Right lobe of liver (tissue), 6 donors: Measurements from ENCODE around the gene ARG2. TPM values are rescaled to one million over a fixed set of nuclear protein-coding genes. Genes with fewer than 3 reads are reported as not detected.

ENCODE experiments used
- ATAC-seq, 4 donors: fragments of 200-7000 bp; cut with Tn5 transposase; one replicate each; pipeline ENCODE4 v1.9.1; 2020; ENCODE audit warnings: mild to moderate bottlenecking in 4 of 4, moderate library complexity in 4 of 4
- DNase-seq, 3 donors: peaks; one replicate each; pipeline ENCODE4 v3.0.0-alpha.2; 2020
- H3K27ac ChIP-seq, 3 donors: fragments of 200-600 bp; one replicate each; pipeline ENCODE4 v1.8.0; 2022
- H3K27me3 ChIP-seq, 2 donors: fragments of 200-600 bp; one replicate each; pipeline ENCODE4 v1.8.0; 2022
- H3K36me3 ChIP-seq, 4 donors: fragments of 200-600 bp; sonication (generic) in 1 of 4; one replicate each; pipeline versions ENCODE4 v1.5.1 to v1.8.0; 2017 to 2022; ENCODE audit warnings: control low read depth in 1 of 4
- H3K4me1 ChIP-seq, 4 donors: fragments of 200-600 bp; sonication (generic) in 1 of 4; one replicate each; pipeline versions ENCODE4 v1.5.1 to v1.8.0; 2017 to 2022; ENCODE audit warnings: control low read depth in 1 of 4
- H3K4me3 ChIP-seq, 3 donors: fragments of 200-600 bp; one replicate each; pipeline ENCODE4 v1.8.0; 2022
- H3K9me3 ChIP-seq, 4 donors: fragments of 200-600 bp; sonication (generic) in 1 of 4; one replicate each; pipeline versions ENCODE4 v1.5.1 to v1.8.0; 2017 to 2022; ENCODE audit warnings: control low read depth in 1 of 4
- POLR2A ChIP-seq: fragments of 450-650 bp; IDR thresholded peaks from one replicate; pipeline ENCODE4 v1.6.1; 2017; ENCODE audit warnings: antibody characterized with exemption, mild to moderate bottlenecking
- WGBS: methylation state at CpG from one replicate; pipeline ENCODE4 v1.1.6; 2018; ENCODE audit warnings: low coverage, low lambda C conversion rate; ENCODE audit not compliant: insufficient coverage; ENCODE audit errors: missing lambda C conversion rate; 5-methylcytosine and 5-hydroxymethylcytosine counted together
- intact Hi-C, 2 donors: fragments of 100-400 bp; cut with DNase I; formaldehyde crosslinking; loops; one replicate each; pipeline versions ENCODE4 v1.11.2 to v1.14.1; 2022
- total RNA-seq, 6 experiments: library from RNA; depleted of rRNA in 2 of 6; stranded (reverse); fragments of >200 nt in 2 of 6; fragmentation: NEBNext Ultra II Directional in 3 of 6; extraction: Animal tissue kit (Norgen Biotek cat#: 25700) in 3 of 6; gene quantifications; one replicate each; pipeline versions ENCODE4 v1.1.0 to v1.2.4, GENCODE V29; 2016 to 2023
- TF ChIP-seq, protein P1 (sequence below), 4 donors: fragments of 200-600 bp in 3 of 4; fragments of 450-650 bp in 1 of 4; IDR thresholded peaks; one replicate each; pipeline versions ENCODE4 v1.5.1 to v1.8.0; 2016 to 2022; ENCODE audit warnings: antibody characterized with exemption in 4 of 4, mild to moderate bottlenecking in 2 of 4
- donor health status: DM: no; HTN: yes; CAD: no.
- donor health status: DM: no; HTN: no; CAD: no.
- donor health status: DM: no; HTN: no; CAD: no.
- donor health status: DM: no; HTN: yes; CAD: no.
- donor health status: DM: no; HTN: yes; CAD: no.

ARG2 gene
- total RNA-seq, 6 experiments from 2014 or later: 0.92 to 3.3 (median 1.7) TPM; not detected in 1

DNA sequence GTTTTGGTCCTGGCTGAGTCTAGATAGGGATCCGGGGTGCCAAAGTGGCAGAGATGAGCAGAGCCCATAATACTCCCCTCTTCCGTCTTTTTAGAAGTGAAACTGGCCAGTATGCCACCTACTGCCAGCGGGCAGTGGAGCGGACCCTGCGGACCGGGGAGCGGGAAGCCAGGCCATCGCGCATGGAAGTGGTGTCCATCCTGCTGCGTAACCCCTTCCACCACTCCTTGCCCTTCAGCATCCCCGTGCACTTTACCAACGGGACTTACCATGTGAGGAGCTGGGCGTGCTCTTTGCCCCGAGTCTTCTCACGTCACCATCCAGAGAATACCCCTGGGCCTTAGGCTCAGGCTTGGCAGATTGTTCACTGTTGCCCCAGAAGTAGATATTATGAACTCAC lies 40.7 kb upstream of the ARG2 start:
- intact Hi-C loops: loop anchor here in 1 of 2 donors (10.0 kb wide), 2 partner anchors 86 to 154 kb away; no protein-coding TSS in a partner anchor
- 90% methylated on average over 2 of the region's 15 CpGs for WGBS
- ATAC-seq (no peak), DNase-seq (no peak)
- Histone ChIP-seq H3K4me1 (peaks cover 0 to 8% (median 0%) of the 10 kb centered on the region in 4 donors), H3K27ac (no peak overlapping the region), H3K36me3 (no peaks in the 10 kb centered on the region), H3K27me3 (no peaks in the 10 kb centered on the region), H3K4me3 (no peak overlapping the region), H3K9me3 (no peaks in the 10 kb centered on the region)
- no peak for TF ChIP-seq POLR2A
- TF ChIP-seq, protein P1, sequence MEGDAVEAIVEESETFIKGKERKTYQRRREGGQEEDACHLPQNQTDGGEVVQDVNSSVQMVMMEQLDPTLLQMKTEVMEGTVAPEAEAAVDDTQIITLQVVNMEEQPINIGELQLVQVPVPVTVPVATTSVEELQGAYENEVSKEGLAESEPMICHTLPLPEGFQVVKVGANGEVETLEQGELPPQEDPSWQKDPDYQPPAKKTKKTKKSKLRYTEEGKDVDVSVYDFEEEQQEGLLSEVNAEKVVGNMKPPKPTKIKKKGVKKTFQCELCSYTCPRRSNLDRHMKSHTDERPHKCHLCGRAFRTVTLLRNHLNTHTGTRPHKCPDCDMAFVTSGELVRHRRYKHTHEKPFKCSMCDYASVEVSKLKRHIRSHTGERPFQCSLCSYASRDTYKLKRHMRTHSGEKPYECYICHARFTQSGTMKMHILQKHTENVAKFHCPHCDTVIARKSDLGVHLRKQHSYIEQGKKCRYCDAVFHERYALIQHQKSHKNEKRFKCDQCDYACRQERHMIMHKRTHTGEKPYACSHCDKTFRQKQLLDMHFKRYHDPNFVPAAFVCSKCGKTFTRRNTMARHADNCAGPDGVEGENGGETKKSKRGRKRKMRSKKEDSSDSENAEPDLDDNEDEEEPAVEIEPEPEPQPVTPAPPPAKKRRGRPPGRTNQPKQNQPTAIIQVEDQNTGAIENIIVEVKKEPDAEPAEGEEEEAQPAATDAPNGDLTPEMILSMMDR (IDR thresholded peaks at IDR 0.05): no peak

DNA sequence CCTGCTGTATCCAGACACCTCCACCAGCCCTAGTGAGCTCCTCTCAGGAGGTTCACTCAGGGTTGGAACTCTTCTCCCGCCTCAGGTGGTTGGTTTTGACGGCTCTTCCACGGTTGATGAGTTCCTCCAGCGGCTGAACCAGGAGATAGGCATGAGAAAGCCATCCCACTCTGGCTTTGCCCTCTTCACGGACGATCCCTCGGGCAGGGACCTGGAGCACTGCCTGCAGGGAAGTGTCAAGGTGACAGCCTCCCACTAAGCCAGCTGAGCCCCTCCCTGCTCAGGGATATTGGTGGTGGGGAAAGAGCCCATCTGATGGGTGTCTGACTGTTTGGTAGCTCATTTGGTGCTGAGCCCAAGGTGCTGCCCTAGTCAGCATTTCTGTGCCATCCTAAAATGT lies 40.1 kb upstream of the ARG2 start:
- DNase-seq: no peak
- Histone ChIP-seq H3K36me3 (no peaks in the 10 kb centered on the region), H3K27ac (no peak overlapping the region), H3K27me3 (no peaks in the 10 kb centered on the region), H3K4me3 (no peak overlapping the region), H3K9me3 (no peaks in the 10 kb centered on the region), H3K4me1 (peaks cover 0 to 8% (median 0%) of the 10 kb centered on the region in 4 donors)
- no peak for TF ChIP-seq POLR2A
- TF ChIP-seq, protein P1 (IDR thresholded peaks at IDR 0.05): no peak
- 100% methylated on average over 2 of the region's 7 CpGs for WGBS
- intact Hi-C loops: loop anchor here (10.0 kb wide), 2 partner anchors 85 to 155 kb away; no protein-coding TSS in a partner anchor
- ATAC-seq: no peak

DNA sequence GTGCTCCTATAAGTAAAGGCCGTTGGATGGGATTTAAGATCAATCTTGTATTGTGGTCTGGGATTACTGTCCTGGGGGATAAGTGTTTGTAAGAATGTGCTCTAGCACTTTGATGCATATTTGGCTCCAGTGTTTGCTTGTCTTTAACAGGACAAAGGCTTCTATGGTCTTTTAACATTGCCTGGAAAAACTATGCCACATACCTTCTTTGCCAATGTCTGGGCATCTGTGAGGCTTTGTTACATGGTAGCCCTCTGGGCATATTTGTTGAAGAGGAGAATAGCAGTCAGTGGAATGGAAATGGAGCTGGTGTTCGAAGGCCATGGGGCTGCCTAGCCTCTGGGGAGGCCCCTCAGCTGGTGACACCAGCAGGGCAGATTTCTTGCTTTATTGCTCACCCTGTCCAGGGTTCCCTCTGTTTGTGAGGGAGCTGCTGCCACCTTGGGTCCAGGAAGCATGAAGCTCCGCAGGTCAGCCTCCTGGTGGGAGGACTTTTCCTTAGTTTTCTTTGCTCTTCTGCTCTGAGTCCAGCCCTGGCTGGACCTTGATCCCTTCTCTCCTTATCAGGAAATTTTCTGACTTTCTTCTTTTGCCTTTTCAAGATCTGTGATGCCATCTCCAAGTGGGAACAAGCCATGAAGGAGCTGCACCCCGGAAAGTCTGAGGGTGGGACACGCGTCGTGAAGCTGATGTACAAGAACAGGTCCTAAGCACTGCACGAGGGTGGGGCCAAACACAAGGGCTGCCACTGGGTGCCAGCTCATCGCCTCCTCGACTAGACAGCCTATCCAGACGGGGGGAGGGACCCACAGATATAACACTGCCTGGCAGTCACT lies 39.2 kb upstream of the ARG2 start:
- no peak overlapping the region for H3K4me3 ChIP-seq
- ATAC-seq: no peak
- H3K9me3 ChIP-seq: no peaks in the 10 kb centered on the region
- H3K27me3 ChIP-seq: no peaks in the 10 kb centered on the region
- no peak overlapping the region for H3K27ac ChIP-seq
- peaks cover 0 to 8% (median 0%) of the 10 kb centered on the region in 4 donors for H3K4me1 ChIP-seq
- no peak for DNase-seq
- WGBS: 79% methylated on average over 8 of the region's 11 CpGs
- H3K36me3 ChIP-seq: no peaks in the 10 kb centered on the region
- intact Hi-C loops: loop anchor here in 1 of 2 donors (10.0 kb wide), 1 partner anchor 84 kb away; no protein-coding TSS in a partner anchor
- TF ChIP-seq, protein P1 (IDR thresholded peaks at IDR 0.05): no peak
- TF ChIP-seq POLR2A: no peak

DNA sequence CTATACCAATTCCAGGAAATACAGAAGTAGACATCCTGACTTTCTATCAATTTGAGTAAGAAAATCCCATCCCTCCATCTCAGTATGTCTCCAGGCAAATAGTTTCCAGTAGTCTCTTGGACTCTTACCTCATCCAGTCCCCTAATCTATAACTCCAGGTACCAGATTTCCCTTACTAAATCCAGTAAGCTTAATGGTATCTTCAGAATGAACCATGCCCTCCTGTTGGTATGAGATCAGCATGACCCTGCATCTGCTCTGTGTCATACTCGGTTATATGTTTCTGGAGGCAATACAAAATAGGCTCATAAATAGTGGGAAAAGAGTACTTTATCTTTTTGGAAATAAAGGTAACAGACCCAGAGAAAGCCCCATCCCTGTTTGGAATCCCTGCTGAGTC lies 38.1 kb upstream of the ARG2 start:
- Histone ChIP-seq H3K36me3 (no peaks in the 10 kb centered on the region), H3K27me3 (no peaks in the 10 kb centered on the region), H3K4me1 (peaks cover 0 to 2% (median 0%) of the 10 kb centered on the region in 4 donors), H3K27ac (no peak overlapping the region), H3K4me3 (no peak overlapping the region), H3K9me3 (no peaks in the 10 kb centered on the region)
- intact Hi-C loops: loop anchor here in 1 of 2 donors (10.0 kb wide), 1 partner anchor 83 kb away; no protein-coding TSS in a partner anchor
- DNase-seq (no peak), ATAC-seq (no peak)
- no CpG with 5 or more reads among the region's 1 CpG for WGBS
- TF ChIP-seq POLR2A: no peak
- TF ChIP-seq, protein P1 (IDR thresholded peaks at IDR 0.05): no peak
